ENCODE data around the gene HOXD12.

HOXD12 gene

GRCh38 chr2:176148751-176149421, 49.3 kb downstream of the HOXD12 start:
- DNase-seq (ENCODE audit: low read depth in 3 of 3), result no peak

- DNase-seq (ENCODE audit: low read depth in 3 of 3), result no peak
These were observed 49.9 kb downstream of the HOXD12 start for GRCh38 chr2:176149481-176149938.

- DNase-seq (ENCODE audit: low read depth in 3 of 3), result no peak
These were observed 50.5 kb downstream of the HOXD12 start for GRCh38 chr2:176149939-176150583.

GRCh38 chr2:176150584-176151441, 51.2 kb downstream of the HOXD12 start:
- DNase-seq (ENCODE audit: low read depth in 3 of 3), result no peak

DNA sequence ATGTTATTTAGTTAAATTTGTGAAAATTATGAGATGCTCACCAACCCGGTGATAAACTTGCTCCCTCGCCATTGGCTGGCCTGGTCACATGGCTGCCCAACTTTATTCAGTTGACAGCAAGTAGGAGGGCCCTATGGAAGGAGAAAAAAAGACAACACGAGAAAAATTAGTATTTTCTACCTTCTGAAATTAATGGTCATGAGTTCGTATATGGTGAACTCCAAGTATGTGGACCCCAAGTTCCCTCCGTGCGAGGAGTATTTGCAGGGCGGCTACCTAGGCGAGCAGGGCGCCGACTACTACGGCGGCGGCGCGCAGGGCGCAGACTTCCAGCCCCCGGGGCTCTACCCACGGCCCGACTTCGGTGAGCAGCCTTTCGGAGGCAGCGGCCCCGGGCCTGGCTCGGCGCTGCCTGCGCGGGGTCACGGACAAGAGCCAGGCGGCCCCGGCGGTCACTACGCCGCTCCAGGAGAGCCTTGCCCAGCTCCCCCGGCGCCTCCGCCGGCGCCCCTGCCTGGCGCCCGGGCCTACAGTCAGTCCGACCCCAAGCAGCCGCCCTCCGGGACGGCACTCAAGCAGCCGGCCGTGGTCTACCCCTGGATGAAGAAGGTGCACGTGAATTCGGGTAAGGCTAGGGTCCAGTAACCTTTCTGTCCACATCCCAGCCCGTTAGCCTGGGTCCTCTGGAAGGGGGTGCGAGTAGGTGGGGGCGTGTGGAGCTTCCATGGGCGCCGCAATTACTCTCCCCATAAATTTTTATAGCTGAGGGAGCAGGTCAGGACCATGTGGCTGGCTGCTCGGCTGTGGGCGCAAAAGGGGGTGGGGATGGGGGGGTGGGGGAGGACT, 52.1 kb downstream of the HOXD12 start, which contains the start of gene HOXD4:
TSS of gene HOXD4 (plus strand) at position 109 of the 846 bp plus-strand sequence. CDS start at position 193, 84 bp downstream.
- DNase-seq (ENCODE audit: low read depth in 3 of 3), result no peak

Measured in stimulated activated CD4-positive, alpha-beta T cell treated with anti-CD3 and anti-CD28 coated beads, TNF-alpha, amount 100 ng/mL, for 24 hours (primary cell).